Spleen (tissue), 7 donors: Measurements from ENCODE around the gene CD164L2.

Source experiments
- POLR2A ChIP-seq, 3 donors: fragments of 450-650 bp; IDR thresholded peaks; one replicate each; pipeline ENCODE4 v1.5.1; 2017; ENCODE audit warnings: antibody characterized with exemption in 3 of 3, mild to moderate bottlenecking in 1 of 3
- POLR2AphosphoS5 ChIP-seq, 3 donors: sonication (generic); formaldehyde crosslinking; IDR thresholded peaks; one replicate each; pipeline ENCODE4 v1.5.1; 2017; ENCODE audit warnings: antibody characterized with exemption in 3 of 3
- TF ChIP-seq, protein P1 (sequence below), 11 experiments: fragments of 200-600 bp in 7 of 11; fragments of 450-650 bp in 4 of 11; sonication (generic) in 4 of 11; IDR thresholded peaks in 8 of 11; conservative IDR thresholded peaks in 3 of 11; 1 replicate in 7 of 11; 2 replicates in 4 of 11; pipeline versions ENCODE4 v1.4.0 to v1.8.0; 2016 to 2021; ENCODE audit warnings: antibody characterized with exemption in 11 of 11, inconsistent platforms in 4 of 11, mild to moderate bottlenecking in 1 of 11
- donor health status: DM: no; HTN: no; CAD: no; lungs with moderate emphysema.
- donor health status: DM: no; HTN: no; CAD: no.
- donor health status: DM: no; HTN: no; CAD: no.

DNA sequence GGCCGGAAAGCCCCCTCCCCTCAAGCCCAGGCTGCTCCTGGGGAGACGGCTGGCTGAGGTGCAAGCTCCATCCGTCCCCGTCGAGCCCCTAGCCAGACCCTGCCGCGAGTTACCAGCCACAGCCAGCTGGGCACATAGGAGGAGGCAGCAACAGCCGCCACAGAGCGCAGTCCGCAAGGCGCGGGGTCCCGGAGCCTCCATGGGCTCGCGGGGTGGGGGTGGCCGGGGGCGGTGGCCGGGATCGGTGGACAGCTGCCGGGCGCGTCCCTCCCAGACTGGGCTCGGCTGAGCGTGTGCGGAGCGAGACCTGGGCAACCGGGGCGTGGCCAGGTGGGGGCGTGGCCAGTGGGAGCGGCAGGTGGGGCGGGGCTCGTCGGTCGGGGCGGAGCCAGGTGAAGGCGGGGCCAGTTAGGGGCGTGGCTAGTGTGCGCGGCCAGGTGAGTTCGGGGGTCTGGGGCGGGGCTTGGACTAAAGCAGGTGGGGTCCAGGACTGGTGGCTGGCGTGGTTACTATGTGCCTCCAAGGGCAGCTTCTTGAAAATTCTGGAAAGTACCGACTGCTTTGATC is at the start of gene CD164L2:
- TF ChIP-seq, protein P1, sequence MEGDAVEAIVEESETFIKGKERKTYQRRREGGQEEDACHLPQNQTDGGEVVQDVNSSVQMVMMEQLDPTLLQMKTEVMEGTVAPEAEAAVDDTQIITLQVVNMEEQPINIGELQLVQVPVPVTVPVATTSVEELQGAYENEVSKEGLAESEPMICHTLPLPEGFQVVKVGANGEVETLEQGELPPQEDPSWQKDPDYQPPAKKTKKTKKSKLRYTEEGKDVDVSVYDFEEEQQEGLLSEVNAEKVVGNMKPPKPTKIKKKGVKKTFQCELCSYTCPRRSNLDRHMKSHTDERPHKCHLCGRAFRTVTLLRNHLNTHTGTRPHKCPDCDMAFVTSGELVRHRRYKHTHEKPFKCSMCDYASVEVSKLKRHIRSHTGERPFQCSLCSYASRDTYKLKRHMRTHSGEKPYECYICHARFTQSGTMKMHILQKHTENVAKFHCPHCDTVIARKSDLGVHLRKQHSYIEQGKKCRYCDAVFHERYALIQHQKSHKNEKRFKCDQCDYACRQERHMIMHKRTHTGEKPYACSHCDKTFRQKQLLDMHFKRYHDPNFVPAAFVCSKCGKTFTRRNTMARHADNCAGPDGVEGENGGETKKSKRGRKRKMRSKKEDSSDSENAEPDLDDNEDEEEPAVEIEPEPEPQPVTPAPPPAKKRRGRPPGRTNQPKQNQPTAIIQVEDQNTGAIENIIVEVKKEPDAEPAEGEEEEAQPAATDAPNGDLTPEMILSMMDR (IDR thresholded peaks at IDR 0.05 in 8 of 11, conservative IDR thresholded peaks at IDR 0.05 in 3 of 11) = no peak
- TF ChIP-seq POLR2AphosphoS5 (IDR thresholded peaks at IDR 0.05) (no peak), POLR2A (IDR thresholded peaks at IDR 0.05) (no peak)
